GM19099 (cell line): ENCODE data around the gene GJA5.

Experiments used
- POLR2A ChIP-seq: IDR thresholded peaks from 3 replicates; pipeline ENCODE4 v1.6.1; 2011; ENCODE audit warnings: low read depth; ENCODE audit not compliant: insufficient read length; ENCODE audit errors: extremely low read depth

Gene GJA5

DNA sequence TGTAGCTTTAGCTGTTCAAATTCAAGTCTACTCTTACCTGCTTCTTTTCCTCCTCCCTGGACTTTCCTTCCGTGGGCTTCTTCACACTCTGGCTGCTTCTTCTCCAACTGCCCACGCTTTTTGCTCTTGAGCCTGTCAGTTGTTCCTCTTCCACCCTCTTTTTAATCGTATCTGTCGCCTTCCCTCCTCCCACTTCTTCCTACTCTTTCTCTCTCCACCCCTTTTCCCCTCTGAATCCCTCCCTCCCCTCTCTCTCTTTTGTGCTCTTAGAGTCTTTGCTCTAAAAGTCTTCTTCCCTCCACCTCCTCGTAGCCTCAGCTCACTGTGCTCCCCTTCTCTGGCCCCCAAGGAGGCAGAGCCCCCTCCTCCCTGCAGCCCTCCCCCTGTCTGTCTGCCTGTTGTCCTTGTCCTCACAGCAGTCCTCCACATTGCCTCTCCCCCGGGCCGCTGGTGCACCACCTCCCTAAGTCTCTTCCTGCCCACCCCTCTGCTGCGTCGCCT lies 12.9 kb upstream of the GJA5 start:
- no peak for TF ChIP-seq POLR2A

DNA sequence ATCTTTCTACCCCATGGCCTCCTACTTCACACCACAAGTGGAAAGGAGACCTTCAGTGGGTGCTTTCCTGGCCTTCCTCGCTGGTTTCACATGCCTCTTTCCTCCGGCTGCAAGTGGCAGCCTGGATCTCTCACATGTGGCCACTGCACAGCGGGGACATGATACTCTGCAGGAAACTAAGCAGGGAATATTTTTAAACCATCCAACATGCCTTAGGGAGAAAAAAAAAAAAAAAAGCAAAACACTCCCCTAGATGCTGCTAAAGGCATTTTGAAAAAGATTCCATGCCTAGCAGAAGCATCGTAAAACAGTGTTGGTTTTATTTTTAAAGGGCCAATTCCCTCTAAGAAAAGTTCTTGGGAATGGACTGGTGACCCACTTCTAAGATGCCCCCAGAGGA lies 12.2 kb upstream of the GJA5 start:
- TF ChIP-seq POLR2A, result no peak

DNA sequence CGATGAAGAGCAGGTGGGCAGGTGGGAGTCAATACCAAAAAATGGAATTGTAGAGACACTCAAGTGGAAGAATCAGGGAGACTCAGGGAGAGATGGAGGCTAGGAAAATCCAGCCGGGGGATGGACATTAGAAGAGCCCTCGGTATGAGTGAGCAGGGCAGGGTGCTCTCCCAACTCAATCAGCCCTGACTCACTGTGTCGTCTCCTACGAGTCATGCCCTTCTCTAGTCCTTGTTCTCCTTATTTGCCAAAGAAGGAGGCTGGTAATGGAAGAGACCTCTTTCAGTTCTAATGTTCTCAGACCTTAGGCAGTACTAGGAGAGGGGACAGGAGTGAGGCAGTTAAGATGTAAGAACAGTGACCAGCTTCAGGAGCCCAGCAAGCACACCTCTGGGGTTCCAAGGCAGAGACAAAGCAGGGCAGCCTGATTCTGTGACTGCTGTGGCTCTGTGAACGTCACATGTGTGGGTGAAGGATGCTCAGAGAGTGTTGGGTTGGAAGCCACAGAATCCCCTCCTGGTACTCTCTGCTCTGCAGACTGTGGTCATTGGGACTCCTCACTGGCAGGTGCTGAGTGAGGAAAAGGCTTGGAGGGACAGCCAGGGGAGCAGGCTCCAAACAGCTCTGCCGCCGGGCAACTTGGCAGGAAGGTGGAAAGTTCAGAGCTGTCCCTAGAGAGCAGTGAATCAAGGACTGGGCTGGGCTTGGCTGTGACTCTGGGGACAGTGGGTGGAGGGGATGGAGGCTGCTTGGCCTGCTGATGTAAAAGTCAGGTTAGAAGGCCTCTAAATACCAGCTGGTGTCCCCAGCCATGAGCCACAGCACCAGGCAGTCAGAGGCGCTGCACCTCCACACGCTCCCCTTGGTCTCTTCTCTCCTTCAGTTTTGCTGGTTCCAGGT lies 11.1 kb upstream of the GJA5 start:
- TF ChIP-seq POLR2A, result no peak

- TF ChIP-seq POLR2A, result no peak
Observed at GRCh38 chr1:147769106-147769505, 8.7 kb upstream of the GJA5 start.

DNA sequence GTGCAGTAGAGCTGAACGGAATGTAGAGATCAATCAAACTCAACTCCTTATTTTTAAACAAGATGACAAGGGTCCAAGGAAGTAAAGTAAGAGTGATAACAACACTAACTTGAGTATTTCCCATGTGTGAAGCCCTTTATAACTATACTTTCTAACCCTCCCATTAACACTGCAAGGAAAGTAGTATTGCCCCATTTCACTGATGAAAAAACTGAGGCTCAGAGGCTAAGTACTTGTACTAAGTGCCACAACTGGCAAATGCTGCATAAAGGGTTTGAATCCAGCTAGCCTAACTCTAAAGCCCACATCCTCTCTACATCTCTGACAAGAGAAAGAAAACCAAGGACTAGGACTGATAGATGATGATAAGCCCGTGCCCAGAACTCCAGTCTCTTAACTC lies 8.2 kb upstream of the GJA5 start:
- no peak for TF ChIP-seq POLR2A

DNA sequence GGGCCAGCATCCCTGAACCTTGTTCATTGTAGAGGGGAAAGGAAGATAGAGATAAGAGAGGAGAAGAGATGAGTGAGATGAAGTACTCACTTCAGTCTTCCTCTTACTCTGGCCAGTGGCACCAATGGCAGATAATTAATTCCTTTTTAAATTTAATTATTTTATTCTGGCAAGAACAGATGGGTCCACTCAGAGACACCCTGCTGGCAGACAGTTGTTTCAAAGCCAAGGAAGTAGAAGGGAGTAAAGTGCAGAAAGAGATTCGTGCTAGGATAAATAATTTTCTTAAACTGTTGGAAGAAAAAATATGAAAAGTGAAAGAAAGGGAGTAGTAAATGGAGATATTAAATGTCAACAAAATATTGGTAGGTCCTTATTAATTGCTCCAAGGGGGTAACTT lies 7.7 kb upstream of the GJA5 start:
- no peak for TF ChIP-seq POLR2A

DNA sequence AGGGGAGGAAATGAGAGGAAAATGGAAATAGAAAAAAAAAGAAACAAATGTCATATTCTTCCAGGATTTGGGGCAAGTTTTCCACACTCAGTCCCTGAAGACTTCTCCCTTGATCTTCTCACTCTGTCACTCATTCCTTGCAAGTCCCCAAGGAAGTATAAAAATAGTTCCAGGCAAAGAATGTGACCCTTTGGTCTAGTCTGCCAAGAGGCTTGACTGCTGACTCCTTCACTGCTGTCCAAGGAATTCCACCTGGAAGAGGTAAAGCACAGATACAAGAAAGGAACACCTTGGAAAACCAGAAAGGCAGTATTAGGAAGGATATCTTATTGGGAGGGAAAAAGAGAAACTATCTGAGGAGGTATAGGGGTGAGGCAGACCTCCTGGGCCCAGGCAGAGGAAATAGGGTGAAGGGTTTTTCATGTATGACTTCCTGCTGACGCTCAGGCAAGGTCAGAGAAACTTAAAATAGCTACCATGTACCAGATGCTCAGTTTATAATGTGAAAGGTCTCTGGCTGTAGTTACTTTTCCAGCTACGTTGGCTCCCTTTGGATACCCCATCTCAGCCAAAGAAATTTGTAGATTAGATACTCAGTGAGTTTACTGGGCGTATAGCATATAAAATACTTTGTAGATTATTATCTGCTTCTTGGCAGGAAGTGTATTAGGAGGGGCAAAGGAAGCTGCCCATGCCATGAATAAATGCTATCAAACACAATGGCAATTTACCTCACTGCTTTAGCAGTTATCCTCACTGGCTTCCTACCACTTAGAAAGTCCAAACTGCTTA lies 2.0 kb upstream of the GJA5 start:
- TF ChIP-seq POLR2A, result no peak

- TF ChIP-seq POLR2A, result no peak
Observed at GRCh38 chr1:147758379-147759100, 1.9 kb downstream of the GJA5 start.

DNA sequence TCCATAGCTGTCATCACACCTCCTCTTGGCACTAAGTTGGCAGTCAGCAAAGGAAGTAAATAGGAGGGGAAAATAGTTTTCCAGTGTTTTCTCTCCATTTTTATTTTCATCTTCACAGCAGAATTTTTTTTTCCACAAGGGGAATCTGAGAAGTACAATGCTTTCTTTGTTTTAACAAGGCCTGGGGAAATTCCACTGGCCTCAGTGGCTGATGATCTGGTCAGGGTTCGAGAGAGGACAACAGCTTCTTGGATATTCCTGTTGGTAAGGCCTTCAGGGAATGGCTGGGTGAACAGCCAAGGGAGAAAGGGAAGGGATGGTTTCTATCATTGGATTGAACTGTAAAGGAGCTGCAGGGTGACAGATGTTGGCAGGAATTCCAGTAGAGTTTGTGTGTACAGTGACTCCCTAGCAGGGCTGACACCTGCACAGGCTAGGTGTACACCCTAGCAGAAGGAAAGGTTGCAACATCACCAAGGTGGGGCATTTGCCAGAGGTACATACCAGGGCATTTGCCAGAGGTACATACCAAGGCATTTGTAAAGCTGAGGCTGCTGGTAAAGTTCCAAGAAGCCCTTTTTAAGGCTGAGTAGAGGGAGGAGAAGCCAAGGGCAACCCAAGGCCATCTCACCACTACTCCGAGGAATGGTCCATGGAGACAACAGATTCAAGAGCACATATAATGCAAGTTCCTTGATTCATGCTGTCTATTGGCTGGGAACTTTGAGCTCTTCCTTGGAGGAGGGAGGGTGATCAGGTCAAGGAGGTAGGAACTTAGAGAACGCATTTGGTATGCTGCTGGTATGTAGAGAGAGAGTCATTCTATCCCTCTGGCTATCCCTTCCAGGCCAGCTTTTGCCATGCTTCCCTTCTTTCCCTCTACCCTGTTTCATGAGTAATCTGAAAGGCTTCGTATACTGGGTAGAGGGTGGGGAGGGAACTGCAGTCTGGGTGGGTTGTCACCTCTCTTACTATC lies 3.1 kb downstream of the GJA5 start:
- no peak for TF ChIP-seq POLR2A

- TF ChIP-seq POLR2A, result no peak
Observed at GRCh38 chr1:147756341-147756740, 4.1 kb downstream of the GJA5 start.

DNA sequence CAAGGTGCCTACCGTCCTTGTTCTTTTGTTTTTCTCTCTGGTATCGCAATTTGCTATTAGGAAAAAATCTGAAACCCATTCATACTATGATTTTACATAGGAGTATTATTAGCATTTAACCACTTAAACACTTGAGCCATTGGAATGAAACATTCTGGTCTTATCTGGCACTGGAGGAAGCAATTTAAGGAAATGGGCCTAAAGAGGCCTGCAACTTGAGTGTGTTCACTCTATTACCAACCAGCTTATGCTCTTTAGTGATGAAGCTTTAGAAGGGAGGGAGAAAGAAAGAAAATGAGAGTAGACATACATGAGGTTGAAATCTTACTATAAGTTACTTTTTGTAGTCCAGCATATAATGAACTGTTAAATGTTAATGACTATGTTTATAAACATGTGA lies 5.7 kb downstream of the GJA5 start:
- no peak for TF ChIP-seq POLR2A

GRCh38 chr1:147753081-147753480 lies 7.3 kb downstream of the GJA5 start:
- TF ChIP-seq POLR2A, result no peak

DNA sequence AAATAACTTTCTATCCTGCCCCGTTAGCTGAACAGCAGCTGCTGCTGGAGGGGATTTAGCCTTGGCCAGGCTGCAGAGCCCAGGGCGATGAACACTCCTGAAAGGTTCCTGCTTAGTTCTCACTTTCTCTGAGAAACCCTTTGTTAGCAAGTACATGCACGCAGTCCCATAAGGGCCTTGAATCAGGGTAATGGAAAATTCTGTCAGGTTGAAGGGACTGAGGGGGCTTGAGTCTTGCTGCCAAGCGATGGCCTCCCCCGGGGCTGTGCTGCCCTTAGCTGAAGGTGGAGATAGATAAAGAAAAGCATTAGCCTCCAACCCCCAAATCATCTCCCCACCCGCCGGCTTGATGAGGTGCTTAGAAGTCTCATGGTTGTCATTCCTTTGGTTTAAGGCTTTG lies 7.9 kb downstream of the GJA5 start:
- no peak for TF ChIP-seq POLR2A

DNA sequence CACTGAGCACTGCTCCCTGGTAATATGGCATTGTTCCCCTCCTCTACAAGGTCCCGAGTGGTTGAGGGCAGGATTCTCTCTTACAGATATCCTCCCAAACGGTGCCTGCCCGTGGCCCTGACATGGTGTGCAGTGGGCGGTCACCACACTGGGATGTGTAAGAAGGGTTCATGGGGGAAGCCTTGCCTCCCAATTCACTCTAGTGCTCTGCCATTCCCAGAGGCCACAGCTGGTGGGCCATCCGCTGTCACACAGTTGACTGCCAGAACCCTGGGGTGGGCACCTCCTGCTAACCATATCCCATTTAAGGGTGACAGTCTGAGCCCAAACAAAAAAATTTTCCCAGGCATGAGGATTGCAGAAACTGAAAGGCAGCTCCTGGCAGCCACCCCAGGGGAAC lies 9.1 kb downstream of the GJA5 start:
- no peak for TF ChIP-seq POLR2A
